Upper lobe of left lung (tissue), 4 donors: ENCODE measurements around the gene GALNT13.

Source experiments
- CTCF ChIP-seq, 6 experiments: fragments of 450-650 bp in 4 of 6; fragments of 200-600 bp in 2 of 6; sonication (generic) in 2 of 6; IDR thresholded peaks; one replicate each; pipeline ENCODE4 v1.5.1; 2016 to 2019; ENCODE audit warnings: antibody characterized with exemption in 6 of 6
- POLR2AphosphoS5 ChIP-seq, 2 donors: sonication (generic); formaldehyde crosslinking; IDR thresholded peaks; one replicate each; pipeline ENCODE4 v1.5.1; 2017; ENCODE audit warnings: antibody characterized with exemption in 2 of 2

- TF ChIP-seq CTCF (IDR thresholded peaks at IDR 0.05) (no peak), POLR2AphosphoS5 (IDR thresholded peaks at IDR 0.05) (no peak)
Observed at GRCh38 chr2:154368153-154368552, 496.4 kb downstream of the GALNT13 start.
